Neuronal stem cell (in vitro differentiated cells): ENCODE results near the gene DNER. TPM values are rescaled to one million over a fixed set of nuclear protein-coding genes. Genes with fewer than 3 reads are reported as not detected.

Source experiments
- DNase-seq: peaks from one replicate; pipeline ENCODE4 v3.0.0-alpha.2; 2013; ENCODE audit warnings: low spot score
- H2AFZ ChIP-seq: one replicate; pipeline ENCODE4 v1.6.1; 2013; ENCODE audit warnings: mild to moderate bottlenecking, low read length, inconsistent platforms
- H2AK5ac ChIP-seq: 2 replicates; pipeline ENCODE4 v1.6.1; 2013; ENCODE audit warnings: low read depth, mild to moderate bottlenecking, inconsistent platforms, low read length, moderate library complexity, mixed read lengths
- H2BK120ac ChIP-seq: 2 replicates; pipeline ENCODE4 v1.6.1; 2013; ENCODE audit warnings: low read depth, mild to moderate bottlenecking, inconsistent platforms, low read length, moderate library complexity, mixed read lengths
- H2BK12ac ChIP-seq: one replicate; pipeline ENCODE4 v1.6.1; 2013; ENCODE audit warnings: low read length, inconsistent platforms
- H2BK15ac ChIP-seq: 2 replicates; pipeline ENCODE4 v1.6.1; 2013; ENCODE audit warnings: mild to moderate bottlenecking, low read length, inconsistent platforms, mixed read lengths
- H2BK5ac ChIP-seq: one replicate; pipeline ENCODE4 v1.6.1; 2013; ENCODE audit warnings: inconsistent platforms, mild to moderate bottlenecking, low read length, moderate library complexity
- H3K14ac ChIP-seq: one replicate; pipeline ENCODE4 v1.6.1; 2013; ENCODE audit warnings: low read length, inconsistent platforms
- H3K18ac ChIP-seq: 2 replicates; pipeline ENCODE4 v1.6.1; 2013; ENCODE audit warnings: low read length, inconsistent platforms
- H3K23ac ChIP-seq: 2 replicates; pipeline ENCODE4 v1.6.1; 2013; ENCODE audit warnings: low read depth, mild to moderate bottlenecking, mixed read lengths, low read length, inconsistent platforms; ENCODE audit not compliant: poor library complexity
- H3K27ac ChIP-seq: replicated peaks from 3 replicates; pipeline ENCODE4 v1.5.1; 2013; ENCODE audit warnings: low read length, inconsistent platforms
- H3K27me3 ChIP-seq, 3 experiments: 2 replicates each; pipeline ENCODE4 v1.6.1; 2013; ENCODE audit warnings: low read length in 3 of 3, mild to moderate bottlenecking in 2 of 3, inconsistent platforms in 1 of 3, low read depth in 1 of 3, mixed read lengths in 1 of 3, moderate library complexity in 1 of 3; ENCODE audit not compliant: control insufficient read depth in 3 of 3, insufficient read depth in 3 of 3
- H3K36me3 ChIP-seq, 2 donors: replicated peaks in 1 of 2; 2 replicates each; pipeline ENCODE4 v1.6.1; 2013; ENCODE audit warnings: low read length in 2 of 2; ENCODE audit not compliant: control insufficient read depth in 2 of 2, insufficient read depth in 2 of 2
- H3K4ac ChIP-seq: 2 replicates; pipeline ENCODE4 v1.6.1; 2013; ENCODE audit warnings: inconsistent platforms, mild to moderate bottlenecking, low read length, moderate library complexity
- H3K4me1 ChIP-seq, 2 donors: 1 replicate in 1 of 2; 2 replicates in 1 of 2; pipeline ENCODE4 v1.6.1; 2013; ENCODE audit warnings: low read length in 2 of 2, low read depth in 1 of 2; ENCODE audit not compliant: control insufficient read depth in 2 of 2, insufficient read depth in 1 of 2
- H3K4me2 ChIP-seq: one replicate; pipeline ENCODE4 v1.6.1; 2013; ENCODE audit warnings: mild to moderate bottlenecking, low read length, inconsistent platforms; ENCODE audit not compliant: insufficient read depth, poor library complexity, severe bottlenecking
- H3K4me3 ChIP-seq, 2 donors: 2 replicates each; pipeline ENCODE4 v1.5.1; 2013; ENCODE audit warnings: low read length in 2 of 2, mild to moderate bottlenecking in 2 of 2, inconsistent platforms in 1 of 2, moderate library complexity in 1 of 2
- H3K79me1 ChIP-seq: one replicate; pipeline ENCODE4 v1.6.1; 2013; ENCODE audit warnings: low read depth, mild to moderate bottlenecking, inconsistent platforms, low read length, moderate library complexity
- H3K9ac ChIP-seq: one replicate; pipeline ENCODE4 v1.6.1; 2013; ENCODE audit warnings: mild to moderate bottlenecking, low read depth, low read length, inconsistent platforms; ENCODE audit not compliant: poor library complexity
- H3K9me3 ChIP-seq, 2 donors: replicated peaks in 1 of 2; 2 replicates each; pipeline versions ENCODE3 to v1.6.1; 2013; ENCODE audit warnings: low read length in 2 of 2, mild to moderate bottlenecking in 2 of 2, inconsistent platforms in 1 of 2, low read depth in 1 of 2, mixed read lengths in 1 of 2, moderate library complexity in 1 of 2; ENCODE audit not compliant: control insufficient read depth in 2 of 2, insufficient read depth in 1 of 2
- H4K8ac ChIP-seq: one replicate; pipeline ENCODE4 v1.6.1; 2013; ENCODE audit warnings: low read depth, mild to moderate bottlenecking, inconsistent platforms, low read length, moderate library complexity
- H4K91ac ChIP-seq: one replicate; pipeline ENCODE4 v1.6.1; 2013; ENCODE audit warnings: low read length, low read depth, mild to moderate bottlenecking, inconsistent platforms; ENCODE audit not compliant: poor library complexity
- WGBS, 2 donors: extraction: QIAGEN DNeasy Blood & Tissue Kit; methylation state at CpG; one replicate each; pipeline ENCODE4 v1.1.7; 2013; ENCODE audit warnings: missing lambda C conversion rate in 2 of 2, mixed read lengths in 1 of 2; ENCODE audit not compliant: insufficient read length in 2 of 2, insufficient replicate concordance in 1 of 2; ENCODE audit errors: extremely low coverage in 2 of 2; 5-methylcytosine and 5-hydroxymethylcytosine counted together
- small RNA-seq: library from polyadenylated mRNA; stranded (forward); fragments of <200 nt; extraction: miRNeasy Mini kit (QIAGEN cat#:217004); gene quantifications from one replicate; pipeline ENCODE3, GENCODE V24; 2013; ENCODE audit not compliant: insufficient read depth

DNER gene

GRCh38 chr2:229313591-229313990 is 400.8 kb downstream of the DNER start:
- H3K4me2 ChIP-seq, result no peak overlapping the region
- no peak overlapping the region for H3K4me3 ChIP-seq
- no peak overlapping the region for H3K18ac ChIP-seq
- H3K27me3 ChIP-seq, result no peaks in the 10 kb centered on the region
- no peaks in the 10 kb centered on the region for H3K9me3 ChIP-seq
- no peak overlapping the region for H4K8ac ChIP-seq
- no peak overlapping the region for H3K14ac ChIP-seq
- no peak overlapping the region for H2AK5ac ChIP-seq
- no peak for DNase-seq
- no peak overlapping the region for H3K23ac ChIP-seq
- H3K9ac ChIP-seq, result no peak overlapping the region
- no peak overlapping the region for H3K4ac ChIP-seq
- H4K91ac ChIP-seq, result no peak overlapping the region
- H3K79me1 ChIP-seq, result no peaks in the 10 kb centered on the region
- no peak overlapping the region for H2BK15ac ChIP-seq
- no peak overlapping the region for H3K27ac ChIP-seq
- H2AFZ ChIP-seq, result no peak overlapping the region
- no peaks in the 10 kb centered on the region for H3K36me3 ChIP-seq
- H2BK120ac ChIP-seq, result no peak overlapping the region
- H3K4me1 ChIP-seq, result no peaks in the 10 kb centered on the region
- H2BK12ac ChIP-seq, result no peak overlapping the region
- no peak overlapping the region for H2BK5ac ChIP-seq
- WGBS, 2 donors, result no CpG with 5 or more reads among the region's 3 CpGs

Small RNA genes within 50 kb of the gene (small RNA-seq; reads per million reads assigned to genes)
- gene RNU7-9P, result not detected
